Sigmoid colon (tissue), 7 donors: Measurements from ENCODE around the gene DNAH10. TPM values are rescaled to one million over a fixed set of nuclear protein-coding genes. Genes with fewer than 3 reads are reported as not detected.

ENCODE experiments used
- DNase-seq: peaks from one replicate; pipeline ENCODE4 v3.0.0-alpha.2; 2019
- H3K27ac ChIP-seq, 4 donors: fragments of 200-600 bp; sonication (generic); one replicate each; pipeline ENCODE4 v1.5.1; 2016 to 2019; ENCODE audit warnings: mild to moderate bottlenecking in 1 of 4
- H3K27me3 ChIP-seq, 3 donors: fragments of 200-600 bp; sonication (generic); one replicate each; pipeline ENCODE4 v1.5.1; 2019; ENCODE audit warnings: mild to moderate bottlenecking in 1 of 3
- H3K36me3 ChIP-seq, 4 donors: fragments of 200-600 bp; sonication (generic); one replicate each; pipeline ENCODE4 v1.5.1; 2016 to 2019
- H3K4me1 ChIP-seq, 4 donors: fragments of 200-600 bp; sonication (generic); one replicate each; pipeline ENCODE4 v1.5.1; 2017 to 2019
- H3K4me3 ChIP-seq, 4 donors: fragments of 200-600 bp; sonication (generic); one replicate each; pipeline ENCODE4 v1.5.1; 2017 to 2019; ENCODE audit warnings: mild to moderate bottlenecking in 2 of 4, moderate library complexity in 1 of 4
- H3K9me3 ChIP-seq, 4 donors: fragments of 200-600 bp in 3 of 4; sonication (generic) in 3 of 4; one replicate each; pipeline versions ENCODE4 v1.5.1 to v1.6.1; 2013 to 2019
- EP300 ChIP-seq, 4 donors: sonication (generic); formaldehyde crosslinking; IDR thresholded peaks; one replicate each; pipeline ENCODE4 v1.6.1; 2017; ENCODE audit warnings: antibody characterized with exemption in 4 of 4
- POLR2A ChIP-seq, 2 donors: fragments of 450-650 bp; IDR thresholded peaks; one replicate each; pipeline ENCODE4 v1.6.1; 2016; ENCODE audit warnings: antibody characterized with exemption in 2 of 2, mild to moderate bottlenecking in 2 of 2, moderate library complexity in 2 of 2
- POLR2AphosphoS5 ChIP-seq, 4 donors: sonication (generic); formaldehyde crosslinking; IDR thresholded peaks; one replicate each; pipeline ENCODE4 v1.6.1; 2017; ENCODE audit warnings: antibody characterized with exemption in 4 of 4
- WGBS, 2 donors: extraction: QIAGEN DNeasy Blood & Tissue Kit; methylation state at CpG; one replicate each; pipeline ENCODE4 v1.1.7; 2013; 5-methylcytosine and 5-hydroxymethylcytosine counted together
- intact Hi-C: fragments of 100-400 bp; cut with DNase I; formaldehyde crosslinking; loops from one replicate; pipeline ENCODE4 v1.15.1; 2023
- polyA plus RNA-seq, 3 donors: library from polyadenylated mRNA; stranded (reverse); fragments of 200-250 nt; gene quantifications; one replicate each; pipeline ENCODE4 v1.2.3, GENCODE V29; 2013
- total RNA-seq, 4 donors: library from RNA; depleted of rRNA; stranded (reverse); fragments of >200 nt; gene quantifications; one replicate each; pipeline ENCODE4 v1.1.0, GENCODE V29; 2016
- TF ChIP-seq, protein P1 (sequence below), 4 experiments: fragments of 450-650 bp in 3 of 4; fragments of 200-600 bp in 1 of 4; IDR thresholded peaks; one replicate each; pipeline ENCODE4 v1.5.1; 2016 to 2019; ENCODE audit warnings: antibody characterized with exemption in 4 of 4, mild to moderate bottlenecking in 3 of 4, moderate library complexity in 2 of 4
- donor health status: healthy with polysubstance abuse.
- donor health status: Bipolar disorder and iron deficiency.
- donor health status: healthy.

Gene DNAH10
- total and polyA plus RNA-seq, 7 donors: under 0.01 to 0.29 (median 0.16) TPM; not detected in 4

DNA sequence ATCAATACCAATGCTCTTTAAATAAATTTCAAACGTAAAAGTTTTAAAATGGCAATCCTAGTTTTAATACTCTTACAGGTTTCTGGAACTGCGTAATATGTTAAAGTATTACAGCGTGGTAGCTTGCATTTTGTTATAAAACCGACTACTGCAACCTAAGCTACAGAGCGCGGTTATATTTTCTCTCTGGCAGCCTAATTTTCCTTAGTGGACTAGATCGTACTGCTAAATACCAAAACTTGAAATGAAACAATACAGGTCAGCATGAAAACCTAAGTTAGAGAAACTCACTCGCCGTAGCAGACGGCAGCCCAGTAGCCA is 209.3 kb downstream of the DNAH10 start:
- peak overlapping the region; percentile 92 to 97 (median 94) for H3K27ac ChIP-seq
- H3K4me1 ChIP-seq: peaks cover 0 to 28% (median 21%) of the 10 kb centered on the region in 4 donors
- H3K27me3 ChIP-seq: no peaks in the 10 kb centered on the region
- TF ChIP-seq POLR2AphosphoS5 (IDR thresholded peaks at IDR 0.05): peak in 1 of 4 donors; percentile 63
- TF ChIP-seq, protein P1, sequence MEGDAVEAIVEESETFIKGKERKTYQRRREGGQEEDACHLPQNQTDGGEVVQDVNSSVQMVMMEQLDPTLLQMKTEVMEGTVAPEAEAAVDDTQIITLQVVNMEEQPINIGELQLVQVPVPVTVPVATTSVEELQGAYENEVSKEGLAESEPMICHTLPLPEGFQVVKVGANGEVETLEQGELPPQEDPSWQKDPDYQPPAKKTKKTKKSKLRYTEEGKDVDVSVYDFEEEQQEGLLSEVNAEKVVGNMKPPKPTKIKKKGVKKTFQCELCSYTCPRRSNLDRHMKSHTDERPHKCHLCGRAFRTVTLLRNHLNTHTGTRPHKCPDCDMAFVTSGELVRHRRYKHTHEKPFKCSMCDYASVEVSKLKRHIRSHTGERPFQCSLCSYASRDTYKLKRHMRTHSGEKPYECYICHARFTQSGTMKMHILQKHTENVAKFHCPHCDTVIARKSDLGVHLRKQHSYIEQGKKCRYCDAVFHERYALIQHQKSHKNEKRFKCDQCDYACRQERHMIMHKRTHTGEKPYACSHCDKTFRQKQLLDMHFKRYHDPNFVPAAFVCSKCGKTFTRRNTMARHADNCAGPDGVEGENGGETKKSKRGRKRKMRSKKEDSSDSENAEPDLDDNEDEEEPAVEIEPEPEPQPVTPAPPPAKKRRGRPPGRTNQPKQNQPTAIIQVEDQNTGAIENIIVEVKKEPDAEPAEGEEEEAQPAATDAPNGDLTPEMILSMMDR (IDR thresholded peaks at IDR 0.05): no peak
- H3K9me3 ChIP-seq: no peaks in the 10 kb centered on the region
- WGBS, 2 donors: 9 to 27% methylated on average over 10 of the region's 10 CpGs
- H3K36me3 ChIP-seq: no peaks in the 10 kb centered on the region
- intact Hi-C loops: loop anchor here (5.0 kb wide), 1 partner anchor 259 kb away; the partner anchor contains the start of gene ATP6V0A2
- no peak for DNase-seq
- peak overlapping the region; percentile 64 to 98 (median 90) for H3K4me3 ChIP-seq

DNA sequence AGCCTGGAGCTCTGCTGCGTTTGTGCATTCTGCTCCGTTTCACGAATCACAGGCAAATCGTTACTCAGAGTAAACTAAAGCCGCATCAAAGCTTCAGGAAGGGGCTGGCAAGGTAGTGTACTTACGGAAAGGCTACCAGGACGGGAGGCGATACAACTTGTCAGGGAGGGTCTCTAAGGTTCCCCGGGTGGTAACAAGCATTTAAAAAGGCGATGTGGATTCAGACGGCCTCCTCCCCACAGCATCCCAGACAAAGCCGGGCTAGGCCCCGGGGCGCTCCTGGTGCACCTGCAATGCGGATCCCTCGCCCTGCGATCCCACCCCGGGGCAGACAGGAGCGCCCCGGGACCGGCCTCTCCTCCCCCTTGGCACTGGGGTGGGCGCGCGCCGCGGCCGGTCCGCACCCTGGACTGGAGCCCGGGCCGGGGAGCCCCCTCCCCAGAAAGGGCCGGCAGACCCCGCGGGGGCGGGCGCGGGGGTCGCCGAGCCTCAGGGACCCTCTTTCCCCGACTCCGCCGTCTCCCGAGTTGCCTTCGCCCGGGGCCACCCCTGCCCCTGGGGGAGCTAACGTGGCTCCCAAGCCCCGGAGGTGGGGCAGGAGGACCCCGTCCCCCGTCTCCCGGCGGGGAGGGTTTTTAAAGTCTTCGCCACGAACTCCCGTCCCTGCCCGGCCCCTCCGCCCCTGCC is 209.8 kb downstream of the DNAH10 start:
- intact Hi-C loops: loop anchor here (5.0 kb wide), 1 partner anchor 260 kb away; the partner anchor contains the start of gene ATP6V0A2
- peak overlapping the region; percentile 92 to 97 (median 94) for H3K27ac ChIP-seq
- peak; percentile 71 for DNase-seq
- H3K9me3 ChIP-seq: no peaks in the 10 kb centered on the region
- TF ChIP-seq POLR2AphosphoS5 (IDR thresholded peaks at IDR 0.05) (peak in 1 of 4 donors; percentile 39), EP300 (IDR thresholded peaks at IDR 0.05) (no peak)
- H3K4me1 ChIP-seq: peaks cover 0 to 28% (median 21%) of the 10 kb centered on the region in 4 donors
- no peaks in the 10 kb centered on the region for H3K36me3 ChIP-seq
- H3K4me3 ChIP-seq: peak overlapping the region; percentile 64 to 98 (median 90)
- no peaks in the 10 kb centered on the region for H3K27me3 ChIP-seq
- 1% methylated on average over 55 of the region's 55 CpGs for WGBS, 2 donors

DNA sequence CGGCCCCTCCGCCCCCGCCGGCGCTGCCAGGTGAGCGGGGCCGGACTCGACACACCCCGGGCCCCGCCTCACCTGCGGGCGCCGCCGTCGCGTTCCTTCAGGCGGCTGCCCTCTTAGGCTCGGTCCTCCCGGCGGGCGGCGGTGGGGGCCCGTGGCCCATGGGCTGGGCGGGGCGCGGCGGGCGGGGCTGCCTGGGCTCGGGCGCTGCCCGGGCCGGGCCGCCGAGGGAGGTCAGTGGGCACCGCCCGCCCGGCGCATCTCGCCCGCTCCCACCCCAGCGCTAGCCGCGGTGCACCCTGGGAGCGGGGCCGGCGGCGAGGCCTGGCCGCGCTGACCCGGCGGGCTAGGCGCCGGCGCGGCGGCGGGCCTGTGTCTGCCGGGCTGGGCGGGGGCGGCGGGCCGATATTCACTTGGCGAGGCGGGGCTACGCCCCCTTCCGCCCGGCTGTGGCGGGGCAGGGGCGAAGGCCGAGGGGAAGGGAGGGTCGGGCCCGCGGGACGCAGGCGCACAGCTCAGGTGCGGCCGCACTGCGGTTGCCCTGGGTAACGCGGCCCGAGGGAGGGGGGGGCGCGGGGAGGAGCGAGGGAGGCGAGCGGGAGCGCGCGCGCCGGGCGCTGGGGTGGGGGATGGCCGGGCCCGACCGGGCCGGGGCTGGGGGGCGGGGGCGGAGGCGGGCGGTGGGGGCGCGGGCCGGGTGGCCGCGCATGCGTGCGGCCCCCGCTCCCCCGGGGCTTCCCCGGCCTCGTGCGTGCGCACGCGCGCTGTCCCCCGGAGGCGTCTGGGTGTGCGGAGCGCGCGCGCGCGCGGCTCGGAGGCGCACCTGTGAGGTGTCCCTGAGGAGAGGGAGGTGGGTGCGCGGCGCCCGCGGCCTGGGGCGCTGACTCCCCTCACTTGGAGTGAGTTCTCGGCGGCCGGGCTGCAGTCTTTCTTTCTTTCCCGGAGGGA is 210.6 kb downstream of the DNAH10 start, which contains the start of the genes CCDC92 and ZNF664:
Gene CCDC92 (minus strand): TSS at position 375 of the 945 bp plus-strand sequence. CDS start 28,526 bp downstream, outside the sequence.
Gene ZNF664 (plus strand): TSS at position 759 of the 945 bp plus-strand sequence. CDS start 38,930 bp downstream, outside the sequence.
- peak; percentile 95 for DNase-seq
- 1% methylated on average over 138 of the region's 138 CpGs for WGBS, 2 donors
- peak within 1 kb of the TSS; percentile 83 to 98 (median 94) for H3K4me3 ChIP-seq
- H3K27ac ChIP-seq: peak within 1 kb of the TSS; percentile 92 to 97 (median 94)
- intact Hi-C loops: loop anchor here (5.0 kb wide), 1 partner anchor 260 kb away; the partner anchor contains the start of gene ATP6V0A2
- peaks cover 0 to 3% (median 0%) of the 10 kb centered on the region in 4 donors for H3K36me3 ChIP-seq
- no peaks in the 10 kb centered on the region for H3K27me3 ChIP-seq
- TF ChIP-seq POLR2A (IDR thresholded peaks at IDR 0.05) (no peak), POLR2AphosphoS5 (IDR thresholded peaks at IDR 0.05) (peak; percentile 13 to 73 (median 67)), EP300 (IDR thresholded peaks at IDR 0.05) (no peak)
- TF ChIP-seq, protein P1 (IDR thresholded peaks at IDR 0.05): no peak
- no peaks in the 10 kb centered on the region for H3K9me3 ChIP-seq
- peaks cover 0 to 28% (median 21%) of the 10 kb centered on the region in 4 donors for H3K4me1 ChIP-seq

DNA sequence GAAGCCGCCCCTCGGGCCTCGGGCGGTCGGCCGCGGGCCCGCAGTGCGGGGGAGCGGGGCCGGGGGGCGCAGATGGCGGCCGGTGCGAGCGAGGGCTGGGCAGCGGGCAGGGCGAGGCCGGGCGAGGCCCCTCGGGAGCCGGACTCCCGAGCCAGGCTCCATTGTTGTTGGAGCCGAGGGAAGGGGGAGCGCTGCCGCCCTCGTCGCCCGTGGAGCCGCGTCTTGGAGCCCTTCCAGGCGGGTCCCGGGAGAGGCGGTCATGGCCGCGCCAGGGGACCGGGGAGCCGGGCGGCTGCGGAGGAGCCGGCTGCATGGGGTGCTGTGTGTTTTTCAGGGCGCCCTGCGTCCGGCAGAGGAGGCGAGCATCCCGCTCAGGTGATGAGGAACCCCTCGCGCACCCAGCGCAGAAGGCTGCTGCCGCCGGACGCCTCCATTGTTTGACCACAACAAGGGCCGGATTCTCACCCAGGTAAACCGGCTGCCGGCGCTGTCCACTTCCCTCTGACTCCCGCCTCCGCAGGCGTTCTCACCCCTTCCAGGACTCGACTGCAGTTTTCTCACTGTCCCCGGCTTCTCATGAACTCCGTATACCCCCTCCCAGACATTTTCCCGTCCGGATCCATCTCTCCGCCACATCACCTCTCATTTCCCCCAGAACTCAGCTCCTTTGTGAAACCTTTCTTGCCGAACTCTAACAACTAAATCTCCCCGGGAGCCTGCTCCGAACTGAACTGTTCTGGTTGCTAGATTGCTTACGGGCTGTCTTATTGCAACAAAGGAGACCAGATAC is 211.6 kb downstream of the DNAH10 start:
- Histone ChIP-seq H3K27ac (peak overlapping the region; percentile 80 to 97 (median 94)), H3K9me3 (no peaks in the 10 kb centered on the region), H3K4me1 (peaks cover 0 to 27% (median 21%) of the 10 kb centered on the region in 4 donors), H3K27me3 (no peaks in the 10 kb centered on the region), H3K4me3 (peak overlapping the region; percentile 83 to 98 (median 94)), H3K36me3 (peaks cover 0 to 3% (median 0%) of the 10 kb centered on the region in 4 donors)
- 1 to 3% methylated on average over 69 of the region's 69 CpGs for WGBS, 2 donors
- intact Hi-C loops: loop anchor here (5.0 kb wide), 1 partner anchor 261 kb away; the partner anchor contains the start of gene ATP6V0A2
- peak; percentile 71 for DNase-seq
- TF ChIP-seq POLR2AphosphoS5 (IDR thresholded peaks at IDR 0.05) (no peak), EP300 (IDR thresholded peaks at IDR 0.05) (no peak)
- TF ChIP-seq, protein P1 (IDR thresholded peaks at IDR 0.05): no peak
